IPS-18c (cell line): ENCODE data around the gene CFAP97D2.
A peak's percentile ranks its signal among the peaks of the same experiment; 100 is the strongest.

Experiments used
- H3K4me3 ChIP-seq: 2 replicates; pipeline ENCODE4 v1.7.0; 2013; ENCODE audit warnings: low read depth, mild to moderate bottlenecking, low read length, moderate library complexity; ENCODE audit not compliant: insufficient read depth
- H3K9me3 ChIP-seq: one replicate; pipeline ENCODE4 v1.6.1; 2013; ENCODE audit warnings: mild to moderate bottlenecking, low read length, moderate library complexity; ENCODE audit not compliant: control insufficient read depth, insufficient read depth

Gene CFAP97D2

DNA sequence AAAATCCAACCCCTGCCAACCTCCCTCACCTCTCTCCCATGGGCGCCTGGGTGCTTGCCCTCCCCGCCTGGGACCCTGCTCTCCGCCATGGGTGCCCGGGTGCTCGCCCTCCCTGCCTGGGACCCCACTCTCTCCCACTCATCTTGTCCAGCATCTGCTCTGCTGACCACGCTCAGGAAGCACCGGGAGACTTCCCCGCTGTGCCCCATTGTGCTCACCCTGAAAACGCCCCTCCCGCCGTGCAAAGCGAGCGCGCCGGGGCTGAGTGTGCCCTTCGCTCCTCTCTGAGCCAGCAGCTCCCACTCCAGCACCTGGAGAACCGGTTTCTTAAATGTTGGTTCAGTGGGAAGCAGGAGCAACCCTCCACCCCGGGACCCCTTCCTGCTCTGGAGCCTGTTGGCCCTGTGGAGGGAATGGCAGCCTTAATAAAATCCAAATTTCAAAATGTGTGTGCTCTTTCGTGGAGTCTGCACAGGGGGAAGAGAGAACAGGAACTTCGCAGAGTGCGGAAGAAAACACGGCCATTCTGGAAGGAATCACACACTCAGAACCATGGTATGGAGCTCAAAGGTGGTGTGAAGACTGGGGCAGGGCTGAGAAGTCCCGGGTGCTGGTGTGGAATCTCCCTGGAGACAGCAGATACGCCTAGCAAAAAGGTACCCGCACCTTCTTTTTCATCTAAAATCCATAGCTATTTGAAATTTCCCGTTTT lies 32.5 kb downstream of the CFAP97D2 start:
- Histone ChIP-seq H3K9me3 (peaks cover 8% of the 10 kb centered on the region), H3K4me3 (no peak overlapping the region)

DNA sequence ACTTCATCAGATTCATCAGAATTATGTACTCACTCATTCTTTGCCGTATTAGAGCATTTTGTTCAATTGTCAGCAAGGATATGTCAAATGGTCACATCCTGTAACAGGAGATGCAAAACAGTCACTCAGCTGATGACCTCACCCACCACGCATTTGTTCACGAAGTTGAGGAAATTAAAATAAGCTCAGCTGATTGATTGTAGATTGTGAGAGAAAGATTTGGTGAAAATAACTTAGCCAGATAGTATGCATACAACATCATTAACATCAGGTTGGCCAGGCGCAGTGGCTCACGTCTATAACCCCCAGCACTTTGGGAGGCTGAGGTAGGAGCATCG lies 33.1 kb downstream of the CFAP97D2 start:
- peaks cover 3% of the 10 kb centered on the region for H3K9me3 ChIP-seq
- H3K4me3 ChIP-seq, result no peak overlapping the region

DNA sequence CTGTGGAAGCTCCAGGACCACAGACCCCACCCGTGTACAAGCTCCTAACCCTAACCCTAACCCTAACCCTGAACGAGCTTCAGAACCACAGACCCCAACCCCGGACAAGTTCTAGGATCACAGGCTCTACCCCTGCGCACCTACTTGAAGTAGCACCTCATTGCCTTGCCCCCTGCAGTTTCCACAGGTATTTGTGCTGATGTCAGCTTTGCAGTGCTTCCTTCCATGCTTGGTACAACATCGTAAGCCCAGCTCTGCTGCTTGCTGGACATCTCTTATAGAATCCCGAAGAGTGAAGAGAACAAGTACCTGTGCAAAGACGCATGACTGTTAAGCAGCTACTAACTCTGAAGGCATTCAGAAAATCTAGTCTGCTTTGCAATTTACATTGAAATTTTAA lies 34.9 kb downstream of the CFAP97D2 start:
- Histone ChIP-seq H3K4me3 (no peak overlapping the region), H3K9me3 (no peaks in the 10 kb centered on the region)

DNA sequence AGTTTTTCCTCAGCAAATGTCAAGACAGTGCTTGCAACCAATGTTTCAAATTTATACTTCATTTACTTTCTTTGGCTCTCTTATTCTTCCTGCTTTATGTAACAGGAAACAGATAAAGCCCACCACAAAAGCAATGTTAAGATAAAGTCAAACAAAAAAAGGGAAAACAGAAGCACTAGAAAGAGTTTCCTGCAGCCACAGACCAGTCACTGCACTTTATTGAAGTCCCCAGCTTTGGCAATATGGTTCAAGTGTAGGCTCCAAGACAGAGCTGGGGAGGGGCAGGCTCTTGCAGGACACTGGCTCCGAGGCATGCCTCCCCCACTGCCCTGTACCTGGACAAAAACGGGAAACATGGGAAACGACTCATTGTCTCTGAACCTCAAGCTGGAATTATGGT lies 40.3 kb downstream of the CFAP97D2 start:
- no peaks in the 10 kb centered on the region for H3K9me3 ChIP-seq
- H3K4me3 ChIP-seq, result no peak overlapping the region

DNA sequence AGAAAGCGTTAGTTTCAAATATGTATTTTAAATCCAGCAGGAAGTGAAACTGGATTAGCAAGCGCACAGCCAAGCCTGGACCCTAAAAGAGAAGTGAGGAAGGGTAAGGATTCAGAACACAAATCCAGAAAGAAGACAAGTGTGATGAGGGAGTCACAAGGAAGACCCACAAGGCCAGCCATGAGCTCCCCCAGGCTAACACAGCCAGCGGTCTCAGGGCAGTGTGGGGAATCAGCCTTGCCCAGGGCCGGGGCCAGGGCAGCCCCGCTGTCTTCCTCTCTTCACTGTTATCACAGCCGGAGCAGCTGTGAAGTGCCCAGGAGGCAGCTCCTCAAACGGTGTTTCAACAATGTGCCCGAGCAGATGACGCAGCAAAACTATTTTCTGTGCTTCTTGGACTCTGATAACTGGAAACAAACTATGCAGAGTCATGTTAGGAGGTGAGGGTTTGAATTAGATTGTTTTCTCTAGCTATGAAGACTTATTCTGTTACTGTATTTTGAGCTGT lies 43.5 kb downstream of the CFAP97D2 start:
- no peaks in the 10 kb centered on the region for H3K9me3 ChIP-seq
- no peak overlapping the region for H3K4me3 ChIP-seq

DNA sequence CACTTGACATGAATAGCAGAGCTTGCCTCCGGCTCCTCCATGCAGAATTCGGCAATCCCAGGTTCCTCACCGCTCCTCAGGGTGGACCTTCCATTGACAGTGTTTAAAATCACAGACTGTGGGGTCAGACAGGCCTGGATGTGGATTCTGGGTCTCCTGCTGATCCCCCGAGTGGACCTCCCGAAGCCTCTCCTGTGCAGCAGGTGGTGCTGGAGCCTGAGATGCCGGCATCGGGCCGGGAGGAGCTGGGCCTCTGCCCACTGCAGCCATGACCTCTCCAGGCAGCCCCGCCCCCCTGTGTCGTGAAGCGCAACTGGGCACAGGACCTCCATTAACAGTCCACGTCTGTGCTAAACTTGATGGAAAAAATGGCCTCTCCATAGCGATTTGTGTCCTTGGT lies 45.1 kb downstream of the CFAP97D2 start:
- Histone ChIP-seq H3K9me3 (no peaks in the 10 kb centered on the region), H3K4me3 (no peak overlapping the region)

DNA sequence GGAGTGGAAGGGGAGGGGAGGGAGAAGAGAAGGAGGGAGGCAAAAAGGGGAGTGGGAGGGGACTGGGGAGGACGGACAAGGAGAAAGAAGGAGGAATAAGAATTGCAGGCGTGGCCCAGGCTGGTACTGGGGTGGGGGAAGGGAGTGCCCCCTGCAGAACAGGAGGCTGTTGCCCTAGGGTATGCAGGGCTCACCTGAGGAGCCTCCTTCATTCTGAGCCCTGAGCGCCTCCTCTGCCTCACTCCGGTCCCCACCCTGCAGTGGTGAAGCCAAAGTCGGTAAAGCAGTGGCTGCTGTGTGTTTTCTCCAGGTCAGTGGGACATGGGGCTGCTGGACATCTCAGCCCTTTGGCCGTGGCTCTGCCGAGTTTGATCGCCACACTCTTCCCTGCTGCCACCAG lies 46.6 kb downstream of the CFAP97D2 start:
- Histone ChIP-seq H3K9me3 (no peaks in the 10 kb centered on the region), H3K4me3 (no peak overlapping the region)

DNA sequence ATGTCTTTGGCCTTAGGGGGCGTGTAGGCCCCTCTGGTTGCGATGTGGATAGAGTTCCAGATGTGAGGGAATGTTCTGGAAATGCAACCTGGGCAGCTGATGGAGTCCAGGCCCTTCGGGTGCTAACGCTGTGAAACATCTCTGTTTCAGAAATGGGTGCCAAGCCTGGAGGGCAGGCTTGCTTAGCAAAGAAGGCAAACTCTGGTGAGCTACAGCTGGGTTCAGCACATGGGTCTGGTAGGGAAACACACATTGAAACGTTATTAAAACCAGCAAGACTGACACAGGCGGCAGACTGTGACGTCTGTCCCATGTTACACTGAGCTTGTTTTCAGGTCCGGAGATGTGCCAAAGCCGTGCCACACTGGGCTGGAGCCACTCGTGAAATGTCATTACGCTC lies 47.0 kb downstream of the CFAP97D2 start:
- no peak overlapping the region for H3K4me3 ChIP-seq
- no peaks in the 10 kb centered on the region for H3K9me3 ChIP-seq

DNA sequence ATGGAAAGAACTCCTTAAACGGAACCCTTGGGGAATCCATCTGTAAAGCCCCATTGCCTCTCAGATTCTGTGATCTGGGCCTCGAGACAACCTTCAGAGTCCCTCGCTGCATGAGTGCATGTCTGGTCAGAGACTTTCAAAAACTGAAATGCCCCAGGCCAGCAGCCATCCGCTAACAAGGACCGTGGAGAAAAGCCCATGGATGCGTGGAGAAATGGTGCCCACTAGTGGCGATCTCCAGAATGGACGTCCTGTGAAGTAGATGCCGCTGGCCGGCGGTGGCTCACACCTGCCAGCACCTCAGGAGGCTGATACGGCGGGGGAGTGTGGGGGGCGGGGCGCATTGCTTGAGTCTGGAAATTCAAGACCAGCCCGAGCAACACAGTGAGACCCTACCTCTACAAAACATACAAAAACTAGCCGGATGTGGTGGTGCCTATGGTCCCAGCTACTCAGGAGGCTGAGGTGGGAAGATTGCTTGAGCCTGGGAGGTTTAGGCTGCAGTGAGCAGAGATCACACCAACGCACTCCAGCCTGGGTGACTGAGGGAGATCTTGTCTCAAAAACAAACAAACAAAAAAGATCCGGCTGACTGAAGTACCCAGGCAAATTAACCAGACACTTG lies 47.8 kb downstream of the CFAP97D2 start:
- H3K4me3 ChIP-seq, result no peak overlapping the region

DNA sequence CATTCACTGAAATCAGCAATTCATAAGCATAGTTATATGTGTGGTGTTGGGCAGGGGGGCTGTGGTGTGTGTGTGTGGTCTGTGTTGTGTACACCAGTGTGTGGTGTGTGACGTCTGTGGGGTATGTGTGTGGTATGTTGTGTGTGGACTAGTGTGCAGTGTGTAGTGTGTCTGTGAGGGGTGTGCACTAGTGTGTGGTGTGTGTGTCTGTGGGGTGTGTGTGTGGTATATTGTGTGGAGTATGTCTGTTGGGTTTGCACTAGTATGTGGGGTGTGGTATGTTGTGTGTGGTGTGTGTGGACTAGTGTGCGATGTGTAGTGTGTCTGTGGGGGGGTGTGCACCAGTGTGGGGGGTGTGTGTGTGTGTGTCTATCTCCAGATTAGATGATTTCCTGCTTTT lies 48.5 kb downstream of the CFAP97D2 start:
- no peak overlapping the region for H3K4me3 ChIP-seq
- H3K9me3 ChIP-seq, result no peaks in the 10 kb centered on the region

More for the DNA sequence above, 47.8 kb downstream of the CFAP97D2 start:
- H3K9me3 ChIP-seq, result no peaks in the 10 kb centered on the region

DNA sequence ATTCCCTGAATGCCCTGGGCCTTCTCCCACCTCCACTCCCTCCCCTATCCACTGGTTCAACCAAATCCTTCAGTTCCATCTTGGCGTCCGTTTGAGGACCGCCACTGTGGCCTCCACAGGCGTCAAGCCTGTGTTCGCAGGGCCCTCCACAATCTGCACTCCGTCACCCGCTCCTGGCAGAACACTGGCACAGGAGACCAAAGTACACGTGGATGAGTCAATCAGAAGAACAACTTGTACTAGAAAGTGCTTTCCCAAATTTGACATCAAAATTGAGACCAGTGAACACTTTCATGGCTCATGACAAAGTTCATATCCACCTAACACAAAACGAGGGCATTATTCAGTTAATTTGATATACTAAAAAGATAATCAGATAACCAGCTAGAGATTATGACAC lies 49.1 kb downstream of the CFAP97D2 start:
- no peaks in the 10 kb centered on the region for H3K9me3 ChIP-seq
- no peak overlapping the region for H3K4me3 ChIP-seq

DNA sequence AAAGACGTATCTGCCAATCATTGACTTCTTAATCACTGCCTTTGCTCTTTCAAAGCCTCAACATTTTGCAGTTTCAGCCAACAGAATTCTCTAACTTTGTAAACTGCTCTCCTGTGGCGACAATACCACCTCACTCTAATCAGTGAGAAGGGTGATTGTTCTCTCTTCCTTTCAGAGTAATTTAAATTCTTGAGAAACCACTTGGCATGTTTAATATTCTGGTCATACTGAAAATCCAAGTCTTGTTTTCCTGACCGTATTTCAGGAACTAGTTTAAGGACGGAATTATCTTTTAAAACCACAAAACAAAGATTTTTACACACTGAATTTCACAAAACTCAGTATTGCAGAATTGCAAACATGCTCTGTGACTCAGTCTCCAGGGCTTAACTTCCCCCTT lies 50.4 kb downstream of the CFAP97D2 start:
- Histone ChIP-seq H3K9me3 (no peaks in the 10 kb centered on the region), H3K4me3 (no peak overlapping the region)

DNA sequence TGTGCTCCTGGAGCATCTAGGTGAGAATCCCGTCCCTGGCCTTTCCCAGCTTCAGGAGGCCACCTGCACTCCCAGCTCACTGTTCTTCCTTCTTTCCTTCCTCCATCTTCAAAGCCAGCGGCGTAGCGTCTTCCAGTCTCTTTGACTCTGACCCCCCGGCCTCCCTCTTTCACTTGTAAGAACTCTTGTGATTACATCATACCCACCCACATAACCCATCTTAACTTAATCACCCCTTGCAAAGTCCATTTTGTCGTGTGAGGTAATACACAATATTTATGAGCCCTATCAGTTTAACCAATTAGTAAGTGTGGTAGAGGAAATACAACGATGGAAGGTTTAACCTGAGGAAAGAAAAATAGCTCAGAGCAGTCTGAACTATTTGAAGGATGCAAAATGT lies 51.1 kb downstream of the CFAP97D2 start:
- no peak overlapping the region for H3K4me3 ChIP-seq
- H3K9me3 ChIP-seq, result no peaks in the 10 kb centered on the region

DNA sequence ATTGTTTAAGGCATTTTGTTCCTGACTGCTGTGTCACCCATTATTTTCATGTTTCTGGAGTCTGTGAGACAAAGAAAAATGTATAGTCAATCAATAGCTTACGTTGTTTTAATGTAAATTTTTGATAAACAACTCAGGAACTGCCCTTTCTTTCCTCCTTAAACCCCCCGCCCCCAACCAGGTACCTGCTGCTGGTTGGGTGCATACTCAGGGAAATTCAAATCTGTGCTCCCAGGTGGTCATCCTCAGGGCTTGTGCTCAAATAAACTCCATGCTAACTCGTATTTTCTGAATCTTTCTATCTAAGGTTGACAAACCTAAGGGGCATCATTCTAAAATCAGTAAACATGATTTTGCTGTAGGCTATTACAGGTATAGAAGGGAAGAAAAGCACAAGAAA lies 51.5 kb downstream of the CFAP97D2 start:
- Histone ChIP-seq H3K4me3 (no peak overlapping the region), H3K9me3 (no peaks in the 10 kb centered on the region)

DNA sequence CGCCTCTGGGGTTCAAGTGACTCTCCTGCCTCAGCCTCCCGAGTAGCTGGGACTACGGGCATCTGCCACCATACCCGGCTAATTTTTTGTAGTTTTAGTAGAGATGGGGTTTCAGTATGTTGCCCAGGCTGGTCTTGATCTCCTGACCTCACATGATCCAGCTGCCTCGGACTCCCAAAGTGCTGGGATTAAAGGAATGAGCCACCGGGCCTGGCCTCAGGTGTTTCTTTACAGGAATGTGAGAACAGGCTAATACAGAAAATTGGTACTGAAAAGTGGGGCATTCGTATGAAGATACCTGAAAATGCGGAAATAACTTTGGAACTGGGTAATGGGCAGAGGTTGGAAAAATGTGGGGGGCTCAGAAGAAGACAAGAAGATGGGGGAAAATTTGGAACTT lies 52.8 kb downstream of the CFAP97D2 start:
- no peaks in the 10 kb centered on the region for H3K9me3 ChIP-seq

DNA sequence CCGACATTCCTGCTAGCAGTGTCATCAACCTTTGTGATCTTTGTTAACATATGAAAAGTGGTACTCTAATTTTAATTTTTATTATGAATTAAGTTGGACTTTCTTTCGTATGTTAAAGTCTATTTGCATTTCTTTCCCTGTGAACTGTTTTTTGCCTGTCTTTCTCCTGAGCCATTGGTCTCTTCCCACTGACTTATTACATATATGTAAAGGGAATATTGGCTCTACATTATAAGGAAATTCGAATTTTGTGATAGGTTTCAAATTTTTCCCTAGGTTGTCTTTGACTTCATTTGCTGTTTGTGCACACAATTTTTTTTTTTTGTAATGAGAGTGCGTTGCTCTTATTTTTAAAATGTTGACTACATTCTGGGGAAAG lies 55.2 kb downstream of the CFAP97D2 start:
- H3K4me3 ChIP-seq, result no peak overlapping the region; the same call in 1 of the 2 replicates
- H3K9me3 ChIP-seq, result no peaks in the 10 kb centered on the region

More for the DNA sequence above, 52.8 kb downstream of the CFAP97D2 start:
- H3K4me3 ChIP-seq, result no peak overlapping the region

DNA sequence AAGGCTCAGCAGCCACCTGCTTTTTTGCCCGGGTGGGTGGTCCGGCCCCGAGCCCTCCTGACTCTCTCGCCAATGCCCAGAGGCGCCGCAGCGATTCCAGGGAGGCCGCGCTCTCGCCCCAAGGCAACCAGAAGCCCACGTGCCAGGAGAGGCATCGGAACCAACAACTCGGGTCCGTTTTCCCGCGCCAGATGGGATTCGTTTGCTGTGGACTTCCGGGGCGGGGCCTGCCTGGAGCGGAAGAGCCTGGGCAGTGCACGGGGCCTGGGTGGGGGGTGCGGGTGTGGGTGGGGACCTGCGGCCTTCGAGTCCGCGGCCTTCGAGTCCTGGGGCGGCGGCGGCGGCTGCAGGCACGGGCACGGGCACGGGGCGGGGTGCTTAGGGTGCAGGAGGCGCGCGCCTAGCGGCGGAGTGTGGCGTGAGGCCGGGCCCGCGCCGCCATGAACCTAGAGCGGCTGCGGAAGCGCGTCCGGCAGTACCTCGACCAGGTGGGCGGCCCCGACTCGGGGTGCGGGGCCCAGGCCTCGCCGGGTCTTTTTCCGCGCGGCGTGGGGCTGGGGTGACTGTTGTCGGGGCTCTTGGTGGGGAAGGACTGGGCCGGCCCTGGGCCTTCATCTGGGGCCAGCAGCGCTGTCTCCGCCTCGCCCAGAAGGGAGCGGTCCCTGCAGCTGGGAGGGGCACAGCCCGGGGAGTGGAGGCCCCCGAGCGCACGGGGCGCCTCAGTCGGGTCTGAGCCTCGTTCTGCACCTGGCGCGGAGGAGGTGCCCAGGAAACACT lies 55.8 kb downstream of the CFAP97D2 start, which contains the start of gene CDC16:
Gene CDC16, plus strand, starts transcription at position 253 of the 777 bp plus-strand sequence. Its CDS starts 188 bp downstream, at position 441.
- H3K4me3 ChIP-seq, result peak within 1 kb of the TSS; percentile 82
- no peaks in the 10 kb centered on the region for H3K9me3 ChIP-seq

DNA sequence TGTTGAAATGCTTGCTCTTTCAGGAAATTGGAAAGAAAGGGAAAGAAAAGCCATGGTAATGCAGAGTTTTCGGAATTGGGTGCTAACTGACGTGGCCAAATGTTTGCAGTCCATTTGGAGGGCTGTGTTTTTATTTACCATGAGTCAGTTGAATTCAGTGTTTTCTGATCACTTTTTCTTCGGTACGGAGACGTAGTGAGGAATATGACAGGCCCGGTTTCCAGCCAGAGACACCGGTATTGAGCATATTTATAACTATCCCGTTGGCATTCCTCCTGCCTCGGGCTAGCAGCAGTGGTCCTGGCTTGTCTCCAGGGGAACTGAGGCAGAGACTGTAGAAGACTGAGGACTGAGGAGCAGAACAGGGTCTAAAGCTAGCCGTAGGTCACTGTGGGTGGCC lies 56.6 kb downstream of the CFAP97D2 start:
- Histone ChIP-seq H3K9me3 (no peaks in the 10 kb centered on the region), H3K4me3 (peak overlapping the region; percentile 82)
